Stimulated activated naive B cell treated with anti-CD40 and anti-IgM and Interleukin-4, amounts not matched to agents 10 μg/mL and 1 μg/mL and 100 μg/mL, for 72 hours (primary cell): ENCODE results near the gene DCLRE1B.

Source experiments
- ATAC-seq, 2 donors: fragments of 150-1000 bp; cut with Tn5 transposase; replicated peaks; 2 replicates each; pipeline ENCODE4 v1.10.0; 2021; ENCODE audit warnings: moderate library complexity in 1 of 2
- DNase-seq: peaks from one replicate; pipeline ENCODE4 v3.0.0; 2021
- H3K27ac Mint-ChIP-seq: one replicate; pipeline ENCODE4 v1.8.0; 2022; ENCODE audit warnings: mild to moderate bottlenecking, mixed read lengths
- H3K27me3 Mint-ChIP-seq, 2 donors: one replicate each; pipeline ENCODE4 v1.8.0; 2022; ENCODE audit warnings: mixed read lengths in 2 of 2
- H3K36me3 Mint-ChIP-seq, 2 donors: one replicate each; pipeline ENCODE4 v1.8.0; 2022; ENCODE audit warnings: mixed read lengths in 2 of 2, mild to moderate bottlenecking in 1 of 2
- H3K4me1 Mint-ChIP-seq, 2 donors: one replicate each; pipeline ENCODE4 v1.8.0; 2022; ENCODE audit warnings: mixed read lengths in 2 of 2, mild to moderate bottlenecking in 1 of 2
- H3K4me3 Mint-ChIP-seq, 2 donors: one replicate each; pipeline ENCODE4 v1.8.0; 2022; ENCODE audit warnings: mild to moderate bottlenecking in 2 of 2, mixed read lengths in 2 of 2, moderate library complexity in 1 of 2
- H3K9me3 Mint-ChIP-seq, 2 donors: one replicate each; pipeline ENCODE4 v1.8.0; 2022; ENCODE audit warnings: mixed read lengths in 2 of 2, mild to moderate bottlenecking in 1 of 2

DCLRE1B gene

DNA sequence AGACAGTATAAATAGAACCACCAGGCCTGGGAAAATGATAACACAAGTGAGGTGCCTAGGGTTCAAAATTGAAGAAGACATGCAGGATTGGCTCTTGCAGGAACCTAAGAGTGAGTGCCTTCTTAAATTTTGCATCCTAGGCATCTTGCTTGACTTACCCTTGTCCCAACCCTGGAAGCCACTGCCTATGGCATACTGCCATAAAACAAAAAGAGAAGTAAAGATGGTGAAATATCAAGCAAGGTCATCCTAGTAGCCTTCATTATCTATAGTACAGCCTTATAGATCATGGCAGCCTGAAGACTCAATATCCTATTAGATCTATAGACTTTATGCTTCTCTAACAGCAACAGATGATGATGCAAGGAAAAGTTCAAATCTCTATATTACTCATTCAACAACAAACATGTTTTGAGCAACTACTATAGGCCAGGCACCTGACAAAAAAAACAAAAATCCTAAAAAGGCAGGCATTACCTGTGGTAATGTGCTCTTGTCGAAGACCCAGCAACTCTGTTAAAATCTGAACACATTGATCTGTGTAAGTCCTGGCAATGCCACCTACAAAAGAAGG is 6.8 kb upstream of the DCLRE1B start:
- Mint-ChIP-seq H3K4me1 (peaks cover 14 to 26% of the 10 kb centered on the region in 2 donors), H3K27ac (no peak overlapping the region), H3K27me3 (no peaks in the 10 kb centered on the region), H3K36me3 (peaks cover 47 to 50% of the 10 kb centered on the region in 2 donors), H3K4me3 (no peak overlapping the region), H3K9me3 (no peaks in the 10 kb centered on the region)
- ATAC-seq (no peak), DNase-seq (no peak)

DNA sequence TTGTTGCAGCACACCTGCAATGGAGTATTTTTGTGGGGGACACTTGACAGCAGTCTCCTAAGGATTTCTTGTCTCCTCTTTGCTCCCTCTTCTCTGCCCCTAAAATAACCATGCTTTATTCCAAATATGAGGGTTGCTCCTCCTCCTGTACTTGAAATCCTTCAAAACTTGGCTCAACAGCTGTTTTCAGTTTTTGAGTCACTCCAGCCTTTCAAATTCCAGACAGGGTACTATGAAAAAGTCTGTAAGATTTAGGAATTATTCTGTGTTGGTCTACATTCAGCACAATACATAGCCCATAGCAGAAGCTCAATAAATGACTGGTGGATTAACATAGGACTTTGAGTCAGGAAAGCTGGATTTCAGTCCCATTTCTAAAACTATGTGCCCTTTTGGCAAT is 6.0 kb upstream of the DCLRE1B start:
- H3K36me3 Mint-ChIP-seq = peaks cover 41 to 46% of the 10 kb centered on the region in 2 donors
- ATAC-seq (no peak), DNase-seq (no peak)
- no peak overlapping the region for H3K27ac Mint-ChIP-seq
- peaks cover 18 to 34% of the 10 kb centered on the region in 2 donors for H3K4me1 Mint-ChIP-seq
- no peaks in the 10 kb centered on the region for H3K9me3 Mint-ChIP-seq
- H3K4me3 Mint-ChIP-seq = no peak overlapping the region
- no peaks in the 10 kb centered on the region for H3K27me3 Mint-ChIP-seq

- H3K4me3 Mint-ChIP-seq = no peak overlapping the region
- no peaks in the 10 kb centered on the region for H3K9me3 Mint-ChIP-seq
- peaks cover 21 to 36% of the 10 kb centered on the region in 2 donors for H3K4me1 Mint-ChIP-seq
- DNase-seq (no peak), ATAC-seq (no peak)
- H3K27me3 Mint-ChIP-seq = no peaks in the 10 kb centered on the region
- peaks cover 33 to 39% of the 10 kb centered on the region in 2 donors for H3K36me3 Mint-ChIP-seq
- H3K27ac Mint-ChIP-seq = no peak overlapping the region
Observed at GRCh38 chr1:113901191-113901590, 3.9 kb upstream of the DCLRE1B start.

DNA sequence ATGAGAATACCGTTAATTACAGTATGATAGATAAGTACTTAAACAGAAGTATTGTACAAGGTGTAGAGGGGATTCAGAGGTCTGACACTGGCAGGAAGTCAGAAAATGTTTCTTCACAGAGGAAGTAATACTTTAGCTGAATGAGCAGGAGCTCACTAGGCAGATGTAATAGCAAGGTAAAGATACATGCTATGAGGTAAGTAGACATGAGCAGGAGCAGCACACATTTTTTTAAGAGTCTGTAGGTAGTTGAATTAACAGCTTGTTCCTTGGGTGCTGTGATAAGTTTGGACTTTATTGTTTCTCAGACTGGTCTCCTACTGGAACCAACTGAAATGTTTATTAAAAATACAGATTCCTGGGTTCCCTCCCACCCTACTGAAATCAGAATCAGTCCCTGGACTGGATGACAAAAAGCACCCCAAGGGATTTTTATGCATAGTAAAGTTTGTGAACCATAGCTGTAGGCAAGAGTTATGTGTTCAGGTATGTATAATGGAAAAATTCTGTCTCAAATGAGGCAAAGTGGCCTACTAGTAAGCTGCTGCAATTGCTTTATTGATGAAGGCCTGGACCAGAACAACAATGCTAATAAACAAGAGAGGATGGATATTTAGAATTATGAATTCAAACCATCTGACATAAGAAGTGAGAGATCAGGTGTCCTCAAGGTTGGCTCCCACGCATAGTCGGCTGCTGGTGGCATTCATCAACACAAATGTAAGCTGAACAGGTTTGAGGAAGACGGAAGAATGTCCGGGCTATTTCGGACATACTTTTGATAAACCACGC is 1.4 kb upstream of the DCLRE1B start:
- Mint-ChIP-seq H3K27ac (peak overlapping the region; percentile 93), H3K36me3 (peaks cover 34 to 36% of the 10 kb centered on the region in 2 donors)
- ATAC-seq = no peak

DNA sequence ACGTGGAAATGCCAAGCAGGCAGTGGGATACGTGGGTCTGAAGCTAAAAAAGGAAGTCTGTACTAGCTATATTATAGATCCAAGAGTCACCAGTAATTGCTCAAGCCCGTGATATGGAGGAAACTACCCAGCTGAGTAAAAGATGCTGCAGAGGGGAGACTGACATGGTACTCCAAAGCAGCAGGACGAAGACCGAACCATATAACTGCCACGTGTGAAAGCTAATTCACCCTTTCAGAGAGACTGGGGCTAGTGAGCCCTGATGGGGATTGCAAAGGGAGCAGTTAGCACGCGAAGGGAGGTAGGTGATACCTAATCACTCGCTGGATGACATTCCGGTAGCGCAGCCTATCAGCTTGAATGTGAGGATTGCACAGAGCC is 843 bp upstream of the DCLRE1B start:
- DNase-seq (no peak), ATAC-seq (peak; percentile 41 to 43)
- no peaks in the 10 kb centered on the region for H3K27me3 Mint-ChIP-seq
- H3K9me3 Mint-ChIP-seq = no peaks in the 10 kb centered on the region
- H3K4me3 Mint-ChIP-seq = peak overlapping the region; percentile 93 to 96
- H3K36me3 Mint-ChIP-seq = peaks cover 32 to 36% of the 10 kb centered on the region in 2 donors
- H3K4me1 Mint-ChIP-seq = peaks cover 25 to 40% of the 10 kb centered on the region in 2 donors
- peak overlapping the region; percentile 93 for H3K27ac Mint-ChIP-seq

More for the DNA sequence above, 1.4 kb upstream of the DCLRE1B start:
- Mint-ChIP-seq H3K4me1 (peaks cover 24 to 40% of the 10 kb centered on the region in 2 donors), H3K4me3 (peak overlapping the region; percentile 93 to 96), H3K9me3 (no peaks in the 10 kb centered on the region), H3K27me3 (no peaks in the 10 kb centered on the region)
- no peak for DNase-seq

GRCh38 chr1:113905435-113905861 is 322 bp downstream of the DCLRE1B start:
- Mint-ChIP-seq H3K27ac (peak overlapping the region; percentile 93), H3K9me3 (no peaks in the 10 kb centered on the region), H3K27me3 (no peaks in the 10 kb centered on the region), H3K36me3 (peaks cover 28 to 35% of the 10 kb centered on the region in 2 donors), H3K4me3 (peak overlapping the region; percentile 93 to 96), H3K4me1 (peaks cover 21 to 39% of the 10 kb centered on the region in 2 donors)
- peak in 1 of 2 donors; percentile 10 for ATAC-seq
- DNase-seq = peak; percentile 7

DNA sequence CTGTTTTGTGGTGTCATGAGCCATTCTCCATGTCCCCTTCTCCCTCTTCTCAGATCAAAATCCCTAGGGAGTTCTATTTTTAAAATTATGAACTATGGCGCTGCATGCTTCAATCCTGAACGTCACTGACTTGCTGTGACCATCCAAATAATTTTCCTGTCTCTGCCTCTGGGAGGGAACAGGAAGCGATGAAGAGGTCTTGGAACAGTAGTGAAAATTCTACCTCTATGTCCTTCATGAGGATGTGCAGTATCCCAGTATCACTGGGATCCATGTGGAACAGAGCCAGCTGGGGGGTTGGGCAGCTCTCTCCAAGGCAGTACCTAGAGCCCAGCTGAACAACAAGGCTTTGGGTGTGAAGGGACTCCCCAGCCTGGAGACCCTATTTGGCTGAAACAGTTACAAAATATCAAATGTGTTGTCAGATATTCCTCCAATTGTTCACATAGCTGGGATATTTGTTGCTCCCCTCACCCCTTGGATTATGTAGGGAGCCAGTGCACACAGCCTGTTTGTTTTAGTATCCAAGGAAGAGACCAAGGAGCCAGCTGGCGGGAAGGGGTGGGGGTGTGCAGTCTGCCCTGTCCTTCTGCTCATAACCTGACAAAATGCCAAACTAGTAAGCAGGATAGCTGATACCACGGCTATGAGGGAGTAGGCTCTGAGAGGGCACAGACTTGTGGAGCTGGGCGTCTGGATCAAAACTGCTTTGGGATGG is 7.6 kb downstream of the DCLRE1B start:
- ATAC-seq (no peak), DNase-seq (no peak)
- peaks cover 7 to 19% of the 10 kb centered on the region in 2 donors for H3K4me1 Mint-ChIP-seq
- H3K9me3 Mint-ChIP-seq = peaks cover 0 to 2% of the 10 kb centered on the region in 2 donors
- H3K27ac Mint-ChIP-seq = no peak overlapping the region
- peaks cover 36 to 53% of the 10 kb centered on the region in 2 donors for H3K36me3 Mint-ChIP-seq
- H3K4me3 Mint-ChIP-seq = no peak overlapping the region
- H3K27me3 Mint-ChIP-seq = no peaks in the 10 kb centered on the region

DNA sequence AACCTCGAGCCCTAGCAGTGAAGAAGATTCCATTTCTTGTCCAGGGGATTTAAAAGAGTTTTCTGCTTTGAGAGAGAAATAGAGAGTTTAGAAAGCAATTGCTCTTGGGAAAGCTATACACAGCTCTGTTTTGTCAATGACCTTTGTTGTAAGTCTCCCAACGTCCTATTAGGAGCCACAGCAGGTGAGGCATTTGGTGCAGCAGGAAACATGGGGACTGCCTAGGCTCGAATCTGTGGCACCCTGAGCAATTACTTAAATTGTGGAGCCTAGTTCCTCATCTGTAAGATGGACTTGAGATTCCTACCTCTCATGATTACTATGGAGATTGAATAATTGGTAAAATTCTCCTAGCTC is 8.2 kb downstream of the DCLRE1B start:
- Mint-ChIP-seq H3K9me3 (peaks cover 0 to 2% of the 10 kb centered on the region in 2 donors), H3K27ac (no peak overlapping the region), H3K36me3 (peaks cover 31 to 47% of the 10 kb centered on the region in 2 donors), H3K4me3 (no peak overlapping the region), H3K4me1 (peaks cover 7 to 19% of the 10 kb centered on the region in 2 donors), H3K27me3 (no peaks in the 10 kb centered on the region)
- no peak for ATAC-seq
- no peak for DNase-seq

DNA sequence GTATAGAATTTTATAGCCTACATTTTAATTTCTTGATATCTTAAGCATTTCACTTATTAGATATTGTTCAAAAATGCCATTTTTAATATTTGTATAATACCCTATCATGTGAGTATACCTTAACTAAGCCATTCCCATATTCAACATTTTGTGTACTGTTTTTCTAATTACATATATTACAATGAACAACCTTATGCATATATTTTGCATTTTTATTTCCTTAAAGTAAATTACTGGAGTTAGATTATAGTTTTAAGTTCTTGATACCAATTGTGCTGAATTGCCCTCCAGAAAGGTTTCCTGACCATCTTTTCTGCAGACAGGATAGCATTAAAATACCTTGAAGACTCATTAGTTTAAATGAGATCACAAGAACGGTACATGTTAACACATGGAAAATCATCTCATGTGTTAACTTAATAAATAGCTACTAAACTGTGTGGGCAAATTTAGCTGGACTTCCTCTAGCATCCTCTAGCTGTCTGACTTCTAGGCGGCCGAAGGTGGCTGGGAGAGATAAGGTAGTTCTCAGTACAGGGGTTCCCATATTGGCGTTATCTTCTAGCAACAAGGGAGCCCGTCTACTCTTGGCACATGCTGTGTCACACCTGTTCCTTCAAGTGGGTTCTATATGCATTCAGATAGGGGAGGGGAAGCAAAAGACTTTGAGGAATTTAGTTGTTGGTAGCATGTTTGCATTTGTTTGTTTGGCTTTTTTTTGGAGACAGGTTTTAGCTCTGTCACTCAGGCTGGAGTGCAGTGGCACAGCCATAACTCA is 8.9 kb downstream of the DCLRE1B start:
- Mint-ChIP-seq H3K36me3 (peaks cover 31 to 42% of the 10 kb centered on the region in 2 donors), H3K9me3 (peaks cover 0 to 2% of the 10 kb centered on the region in 2 donors), H3K27ac (no peak overlapping the region), H3K4me3 (no peak overlapping the region), H3K4me1 (peaks cover 4 to 19% of the 10 kb centered on the region in 2 donors), H3K27me3 (no peaks in the 10 kb centered on the region)
- DNase-seq = no peak
- no peak for ATAC-seq

DNA sequence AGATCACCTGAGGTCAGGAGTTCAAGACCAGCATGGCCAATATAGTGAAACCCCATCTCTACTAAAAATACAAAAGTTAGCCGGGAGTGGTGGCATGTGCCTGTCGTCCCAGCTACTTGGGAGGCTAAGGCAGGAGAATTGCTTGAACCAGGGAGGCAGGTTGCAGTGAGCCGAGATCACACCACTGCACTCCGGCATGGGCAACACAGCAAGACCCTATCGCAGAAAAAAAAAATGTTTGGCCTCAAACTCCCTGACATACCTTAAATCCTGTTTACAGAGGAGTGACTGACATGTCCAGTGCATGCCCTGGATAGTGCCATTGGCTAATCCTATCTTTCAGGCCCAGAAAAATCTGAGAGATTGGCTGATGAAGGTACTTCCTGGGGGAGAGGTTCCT is 11.8 kb downstream of the DCLRE1B start:
- no peak for ATAC-seq
- H3K36me3 Mint-ChIP-seq = peaks cover 14 to 17% of the 10 kb centered on the region in 2 donors
- H3K9me3 Mint-ChIP-seq = peaks cover 0 to 2% of the 10 kb centered on the region in 2 donors
- H3K27ac Mint-ChIP-seq = no peak overlapping the region
- no peak overlapping the region for H3K4me3 Mint-ChIP-seq
- no peaks in the 10 kb centered on the region for H3K27me3 Mint-ChIP-seq
- peaks cover 4 to 13% of the 10 kb centered on the region in 2 donors for H3K4me1 Mint-ChIP-seq
- DNase-seq = no peak

DNA sequence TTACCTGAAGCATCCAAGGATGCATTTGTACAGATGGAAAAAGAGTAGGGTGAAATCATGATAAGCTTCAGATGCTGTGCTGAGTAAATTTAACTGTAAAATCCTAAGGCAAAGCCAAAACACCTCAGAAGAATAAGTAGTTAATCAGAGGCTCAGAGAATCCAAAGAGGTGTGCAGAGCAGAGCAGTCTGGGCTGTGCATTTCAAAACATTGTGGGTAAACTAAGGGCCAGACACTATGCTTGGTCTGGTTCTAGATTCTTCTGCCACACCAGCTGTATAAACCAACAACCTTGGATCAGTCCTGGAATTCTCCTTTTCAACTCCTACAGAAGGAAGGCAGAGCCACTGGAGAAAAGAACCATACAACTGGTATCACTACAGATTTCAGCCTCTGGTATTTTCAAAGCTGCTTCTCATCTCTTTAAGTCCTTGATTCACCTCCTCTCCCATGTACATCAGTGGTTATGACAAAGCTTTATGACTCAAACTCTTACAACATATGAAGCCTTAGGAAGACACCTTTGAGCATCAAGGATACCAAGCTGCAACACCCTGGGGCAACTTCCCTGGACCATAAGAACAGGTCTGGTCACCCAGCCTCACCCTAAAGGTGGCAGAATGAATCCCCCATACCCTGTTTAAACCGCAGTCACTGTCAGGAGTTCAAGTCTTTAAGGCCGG is 12.4 kb downstream of the DCLRE1B start:
- H3K9me3 Mint-ChIP-seq = peaks cover 0 to 2% of the 10 kb centered on the region in 2 donors
- DNase-seq (no peak), ATAC-seq (no peak)
- H3K36me3 Mint-ChIP-seq = peaks cover 14 to 16% of the 10 kb centered on the region in 2 donors
- H3K27me3 Mint-ChIP-seq = no peaks in the 10 kb centered on the region
- no peak overlapping the region for H3K4me3 Mint-ChIP-seq
- peaks cover 4 to 13% of the 10 kb centered on the region in 2 donors for H3K4me1 Mint-ChIP-seq
- no peak overlapping the region for H3K27ac Mint-ChIP-seq

DNA sequence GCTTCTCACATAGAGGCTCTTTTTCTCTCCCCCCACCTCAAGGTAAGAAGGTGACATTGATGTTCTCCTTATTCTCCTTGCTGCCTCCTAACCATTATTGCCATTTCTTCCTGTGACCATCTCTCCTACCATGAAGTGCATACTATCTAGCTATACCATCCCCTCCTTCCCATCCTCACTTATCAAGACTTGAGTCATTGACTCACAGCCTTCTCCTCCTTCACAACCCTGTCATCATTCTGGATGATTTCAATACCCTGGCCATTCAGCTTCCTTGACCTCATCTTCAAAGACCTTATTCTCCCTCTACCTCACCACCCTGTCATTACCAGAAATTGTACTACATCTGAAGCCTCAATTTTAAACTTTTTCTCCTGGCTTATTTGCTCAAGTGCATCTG is 13.1 kb downstream of the DCLRE1B start:
- DNase-seq (no peak), ATAC-seq (no peak)
- H3K4me1 Mint-ChIP-seq = peaks cover 4 to 13% of the 10 kb centered on the region in 2 donors
- H3K9me3 Mint-ChIP-seq = peaks cover 0 to 2% of the 10 kb centered on the region in 2 donors
- H3K27ac Mint-ChIP-seq = no peak overlapping the region
- H3K4me3 Mint-ChIP-seq = no peak overlapping the region
- peaks cover 11 to 14% of the 10 kb centered on the region in 2 donors for H3K36me3 Mint-ChIP-seq
- no peaks in the 10 kb centered on the region for H3K27me3 Mint-ChIP-seq

DNA sequence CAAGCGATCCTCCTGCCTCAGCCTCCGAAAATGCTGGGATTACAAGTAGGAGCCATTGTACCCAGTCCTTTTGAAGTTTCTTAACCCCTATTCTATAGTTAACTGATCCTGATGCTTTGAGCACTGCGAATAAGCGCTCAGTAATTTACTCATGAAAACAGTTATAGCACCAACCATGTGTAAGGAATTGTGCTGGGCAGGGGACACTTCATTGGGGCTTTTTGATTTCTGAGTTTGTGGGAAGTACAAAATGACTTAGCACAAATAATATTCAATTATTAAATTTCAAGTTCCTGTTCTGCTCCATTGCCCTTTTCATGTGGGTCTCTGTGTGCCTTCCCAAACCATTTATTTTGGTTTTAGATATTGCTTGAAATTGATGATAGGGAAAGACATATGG is 17.8 kb downstream of the DCLRE1B start:
- no peaks in the 10 kb centered on the region for H3K36me3 Mint-ChIP-seq
- peaks cover 5 to 7% of the 10 kb centered on the region in 2 donors for H3K4me1 Mint-ChIP-seq
- DNase-seq = no peak
- ATAC-seq = no peak
- H3K9me3 Mint-ChIP-seq = no peaks in the 10 kb centered on the region
- H3K27ac Mint-ChIP-seq = peak overlapping the region; percentile 53
- no peak overlapping the region for H3K4me3 Mint-ChIP-seq
- H3K27me3 Mint-ChIP-seq = no peaks in the 10 kb centered on the region
